SK-N-SH (cell line): ENCODE results near the gene MED27.

Experiments used
- CTCF ChIP-seq: fragments of 200-600 bp; sonication (generic); IDR thresholded peaks from 2 replicates; pipeline ENCODE4 v1.6.1; 2017; ENCODE audit warnings: antibody characterized with exemption, mild to moderate bottlenecking, moderate library complexity
- GATA2 ChIP-seq: sonication (generic); formaldehyde crosslinking; IDR thresholded peaks from 2 replicates; pipeline ENCODE4 v1.5.0; 2020; ENCODE audit warnings: mild to moderate bottlenecking, missing genetic modification reagents
- JUND ChIP-seq: IDR thresholded peaks from 2 replicates; pipeline ENCODE4 v1.4.0; 2012
- MAX ChIP-seq: IDR thresholded peaks from 2 replicates; pipeline ENCODE4 v1.4.0; 2012; ENCODE audit warnings: low read depth
- PBX3 ChIP-seq: IDR thresholded peaks from 2 replicates; pipeline ENCODE4; 2012
- POLR2AphosphoS5 ChIP-seq: IDR thresholded peaks from 2 replicates; pipeline ENCODE4 v1.6.1; 2012; ENCODE audit warnings: low read depth, low read length
- RAD21 ChIP-seq: IDR thresholded peaks from 2 replicates; pipeline ENCODE4 v1.6.1; 2012; ENCODE audit warnings: mild to moderate bottlenecking, low read length
- SIN3A ChIP-seq: IDR thresholded peaks from 2 replicates; pipeline ENCODE4 v1.6.1; 2012; ENCODE audit warnings: low read depth, mild to moderate bottlenecking, low read length, moderate library complexity, borderline replicate concordance
- TAF1 ChIP-seq: IDR thresholded peaks from 2 replicates; pipeline ENCODE4 v1.6.1; 2012; ENCODE audit warnings: low read depth, mild to moderate bottlenecking, low read length, moderate library complexity, borderline replicate concordance
- YY1 ChIP-seq: IDR thresholded peaks from 2 replicates; pipeline ENCODE4 v1.4.0; 2012; ENCODE audit warnings: low read depth, mild to moderate bottlenecking

DNA sequence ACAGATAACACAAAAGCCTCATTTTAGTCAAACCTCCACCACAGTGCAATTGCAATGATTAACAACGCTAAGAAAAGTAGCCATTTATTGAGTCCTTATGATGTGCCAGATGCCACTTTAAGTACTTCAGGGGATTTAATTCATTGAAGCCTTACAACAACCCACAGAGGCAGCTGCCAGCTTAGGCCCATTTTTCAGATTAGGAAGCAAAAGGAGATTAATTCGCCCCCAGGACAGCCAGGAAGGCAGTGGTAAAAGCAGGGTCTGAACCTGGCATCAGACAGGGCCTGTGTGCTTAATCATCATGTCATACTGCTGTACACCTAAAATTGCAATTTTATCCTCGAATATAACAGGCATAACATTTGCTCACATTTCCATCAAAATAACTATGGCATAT, 23.9 kb downstream of the MED27 start:
- TF ChIP-seq YY1: no peak
- no peak for TF ChIP-seq TAF1
- TF ChIP-seq CTCF: no peak
- no peak for TF ChIP-seq MAX
- TF ChIP-seq JUND: no peak
- TF ChIP-seq PBX3: no peak
- TF ChIP-seq SIN3A: no peak
- no peak for TF ChIP-seq RAD21
- no peak for TF ChIP-seq GATA2 (CRISPR knock-in tag)
- no peak for TF ChIP-seq POLR2AphosphoS5
